ENCODE measurements around the gene IGIP.

DNA sequence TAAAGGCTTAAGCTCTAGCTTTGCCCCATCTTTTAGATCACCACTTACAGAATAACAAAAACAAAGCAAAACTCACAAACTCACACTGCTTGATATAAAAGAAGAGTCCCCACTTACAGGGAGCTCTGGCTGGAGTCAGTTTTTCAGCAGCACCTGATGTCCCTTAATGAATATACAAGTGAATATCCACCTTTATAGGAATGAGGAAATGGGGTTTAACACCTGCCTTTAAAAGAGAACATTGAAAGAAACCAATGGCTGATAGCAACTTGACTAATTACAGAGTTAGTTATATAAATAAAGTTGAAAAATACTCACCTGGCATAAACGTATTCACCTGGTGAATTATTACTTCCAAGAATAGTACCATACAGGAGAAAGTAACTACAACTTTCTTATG, 32.6 kb upstream of the IGIP start:
- TF ChIP-seq, protein P1, sequence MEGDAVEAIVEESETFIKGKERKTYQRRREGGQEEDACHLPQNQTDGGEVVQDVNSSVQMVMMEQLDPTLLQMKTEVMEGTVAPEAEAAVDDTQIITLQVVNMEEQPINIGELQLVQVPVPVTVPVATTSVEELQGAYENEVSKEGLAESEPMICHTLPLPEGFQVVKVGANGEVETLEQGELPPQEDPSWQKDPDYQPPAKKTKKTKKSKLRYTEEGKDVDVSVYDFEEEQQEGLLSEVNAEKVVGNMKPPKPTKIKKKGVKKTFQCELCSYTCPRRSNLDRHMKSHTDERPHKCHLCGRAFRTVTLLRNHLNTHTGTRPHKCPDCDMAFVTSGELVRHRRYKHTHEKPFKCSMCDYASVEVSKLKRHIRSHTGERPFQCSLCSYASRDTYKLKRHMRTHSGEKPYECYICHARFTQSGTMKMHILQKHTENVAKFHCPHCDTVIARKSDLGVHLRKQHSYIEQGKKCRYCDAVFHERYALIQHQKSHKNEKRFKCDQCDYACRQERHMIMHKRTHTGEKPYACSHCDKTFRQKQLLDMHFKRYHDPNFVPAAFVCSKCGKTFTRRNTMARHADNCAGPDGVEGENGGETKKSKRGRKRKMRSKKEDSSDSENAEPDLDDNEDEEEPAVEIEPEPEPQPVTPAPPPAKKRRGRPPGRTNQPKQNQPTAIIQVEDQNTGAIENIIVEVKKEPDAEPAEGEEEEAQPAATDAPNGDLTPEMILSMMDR (IDR thresholded peaks at IDR 0.05), result no peak
- TF ChIP-seq EZH2phosphoT487 (IDR thresholded peaks at IDR 0.05), result no peak
- no peak for TF ChIP-seq EZH2 (IDR thresholded peaks at IDR 0.05)

Data from neural progenitor cell (in vitro differentiated cells).